ENCODE data around the gene AMOTL1.

- TF ChIP-seq HDAC2 (IDR thresholded peaks at IDR 0.05; ENCODE audit: borderline replicate concordance in 1 of 2, low read depth in 2 of 2, low read length in 2 of 2) (no peak), CTCF (IDR thresholded peaks at IDR 0.05; ENCODE audit: control extremely low read depth in 1 of 3, insufficient read depth in 1 of 3, low read depth in 1 of 3, low read length in 3 of 3) (no peak)
Measured at GRCh38 chr11:94806419-94806818, 38.3 kb downstream of the AMOTL1 start.
